GM21515 (cell line): Measurements from ENCODE around the gene PRCD.

ENCODE experiments used
- ATAC-seq: cut with Tn5 transposase; IDR thresholded peaks from one replicate; pipeline ENCODE4 v1.9.1; 2021; ENCODE audit not compliant: unreplicated experiment

The PRCD gene

GRCh38 chr17:76538281-76538931, 1.4 kb upstream of the PRCD start:
- no peak for ATAC-seq

GRCh38 chr17:76538941-76539570, 788 bp upstream of the PRCD start:
- no peak for ATAC-seq

DNA sequence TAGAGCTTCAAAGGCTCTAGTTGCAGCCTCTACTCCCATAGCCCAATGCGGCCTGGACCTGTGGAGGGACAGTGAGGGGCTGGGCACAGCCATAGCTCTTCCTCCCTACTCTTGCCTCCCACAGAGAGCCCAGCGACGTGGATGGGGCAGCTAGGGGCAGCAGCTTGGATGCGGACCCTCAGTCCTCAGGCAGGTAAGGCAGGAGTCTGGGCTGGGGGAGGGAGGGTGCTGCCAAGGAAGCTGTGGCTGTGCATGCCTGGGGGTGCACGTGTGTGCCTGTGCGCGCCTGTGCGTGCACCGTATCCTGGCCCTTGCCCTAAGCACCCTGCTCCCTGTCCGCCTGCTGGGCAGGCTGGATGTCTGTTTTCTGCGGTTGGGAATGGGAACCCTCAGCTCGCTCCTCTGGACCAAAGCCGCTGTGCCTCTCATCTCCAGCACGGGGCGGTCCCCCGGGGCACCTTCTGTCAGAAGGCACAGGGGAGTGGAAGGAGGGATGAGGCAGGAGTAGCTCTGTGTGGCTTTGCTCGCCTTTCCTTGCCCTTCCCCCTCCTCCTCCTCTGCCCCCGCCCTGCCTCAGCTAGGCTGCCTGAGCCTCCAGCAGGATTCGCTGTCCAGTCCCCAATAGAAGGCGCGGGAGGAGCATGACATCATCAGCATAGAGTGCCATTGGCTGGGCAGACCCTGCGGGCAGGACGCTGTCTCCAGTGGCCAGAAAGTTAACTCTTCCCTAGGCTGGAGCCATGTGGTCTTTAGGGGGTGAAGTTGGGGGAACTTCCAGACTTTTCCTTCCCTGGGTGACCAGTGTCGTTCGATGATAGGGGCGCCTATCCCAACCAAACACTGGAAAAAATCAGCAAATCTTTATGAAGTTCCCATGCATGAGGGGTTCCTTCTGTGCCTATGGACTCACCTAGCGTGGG, 797 bp downstream of the PRCD start:
- no peak for ATAC-seq

- ATAC-seq: no peak
These were observed 2.1 kb downstream of the PRCD start for GRCh38 chr17:76541739-76542454.

GRCh38 chr17:76542566-76542971, 2.7 kb downstream of the PRCD start:
- no peak for ATAC-seq

GRCh38 chr17:76542984-76543383, 3.1 kb downstream of the PRCD start:
- ATAC-seq: no peak

- no peak for ATAC-seq
These were observed 3.6 kb downstream of the PRCD start for GRCh38 chr17:76543482-76543825.

DNA sequence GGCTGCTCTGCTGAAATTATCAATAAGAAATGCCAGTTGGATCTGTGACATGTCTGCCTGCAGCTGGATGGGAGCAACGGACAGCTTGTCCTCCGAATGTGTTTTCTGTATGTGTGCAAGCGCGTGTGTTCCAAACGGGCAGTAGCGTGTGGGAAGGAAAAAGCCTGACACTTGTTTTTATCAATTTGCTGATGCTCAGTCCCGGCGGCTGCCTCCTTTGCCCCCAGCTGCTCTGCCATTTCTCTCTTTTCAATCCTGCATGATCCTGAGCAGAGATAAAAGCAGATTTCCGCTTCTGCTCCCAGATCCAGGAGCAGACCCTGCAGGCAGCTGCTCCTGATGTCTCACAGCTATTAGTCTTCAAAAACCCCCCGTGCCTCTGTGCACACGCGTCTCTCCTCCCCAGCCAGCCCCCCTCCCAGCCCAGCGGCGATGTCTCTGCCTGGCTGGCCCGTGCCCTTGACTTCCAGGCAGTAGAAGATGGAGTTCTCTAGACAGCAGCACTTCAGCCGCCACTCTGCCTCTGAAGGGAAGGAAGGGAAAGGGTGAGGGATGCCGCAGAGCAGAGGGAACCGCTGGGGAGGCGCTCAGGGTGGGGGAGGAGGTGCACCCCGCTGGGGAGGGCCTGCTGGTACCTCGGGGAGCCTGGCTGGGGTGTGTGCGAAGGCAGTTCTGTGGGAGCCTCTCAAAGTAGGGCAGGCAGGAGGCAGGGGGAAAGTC, 4.1 kb downstream of the PRCD start:
- ATAC-seq: no peak

GRCh38 chr17:76544546-76545365, 4.9 kb downstream of the PRCD start:
- ATAC-seq: no peak

DNA sequence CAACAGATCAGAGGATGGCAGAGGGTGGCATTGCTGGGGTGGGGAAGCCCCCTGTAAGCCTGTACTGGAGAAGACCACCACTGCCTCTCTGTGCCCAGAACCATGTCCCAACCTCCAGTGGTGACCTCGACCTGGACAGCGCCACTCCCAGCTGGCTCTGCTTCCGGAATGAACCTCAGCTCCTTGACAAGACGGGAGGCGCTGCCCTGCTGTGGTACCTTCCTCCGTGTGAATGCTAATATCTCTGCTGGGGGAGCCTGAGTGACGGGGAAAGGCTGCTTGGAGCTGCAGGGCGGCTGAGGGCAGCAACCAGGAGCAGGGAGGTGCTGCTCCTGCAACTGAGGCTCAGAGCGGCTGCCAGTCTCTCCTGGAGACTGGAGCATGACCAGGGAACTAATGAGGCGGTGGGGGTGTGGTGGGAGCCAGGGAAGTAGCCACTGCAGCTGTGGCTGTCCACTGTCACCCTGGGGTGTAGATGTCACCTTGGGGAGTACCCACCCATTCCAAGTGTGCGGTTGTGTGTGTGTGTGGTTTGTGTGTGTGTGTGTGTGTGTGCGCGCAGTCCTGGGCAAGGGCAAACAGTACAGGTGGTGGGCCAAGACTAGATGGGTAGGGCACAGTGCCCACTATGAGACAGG, 6.2 kb downstream of the PRCD start:
- no peak for ATAC-seq

DNA sequence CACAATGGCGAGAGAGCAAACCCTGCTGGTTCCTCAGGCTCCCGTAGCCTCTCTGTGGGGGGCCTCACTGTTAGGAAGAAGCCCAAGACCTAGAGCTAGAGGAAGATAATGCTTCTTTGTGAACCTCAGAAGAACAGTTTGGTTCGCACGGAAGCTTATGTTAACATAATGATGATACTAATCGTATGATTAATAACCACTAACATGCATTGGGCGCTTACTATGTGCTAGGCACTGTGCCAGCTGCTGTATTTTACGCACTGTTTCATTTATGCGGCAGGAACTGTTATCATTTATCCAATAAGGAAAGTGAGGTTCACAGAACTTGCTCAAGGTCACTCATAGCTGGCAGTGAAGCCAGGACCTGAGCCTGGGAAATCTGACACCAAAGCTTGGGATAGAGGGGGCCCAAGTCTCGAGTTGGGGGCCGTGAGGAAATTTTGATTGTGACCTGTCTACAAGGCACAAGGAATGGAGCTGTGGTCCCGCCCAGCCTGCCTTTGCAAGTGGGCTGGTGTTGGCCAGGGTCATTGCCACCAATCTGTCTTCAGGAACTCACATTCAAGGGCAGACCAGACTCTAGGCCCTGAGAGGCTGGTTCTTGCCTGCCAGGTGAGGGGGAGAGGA, 6.8 kb downstream of the PRCD start:
- ATAC-seq: no peak

- ATAC-seq: no peak
These were observed 7.4 kb downstream of the PRCD start for GRCh38 chr17:76547183-76547641.

- no peak for ATAC-seq
These were observed 7.9 kb downstream of the PRCD start for GRCh38 chr17:76547642-76548202.

DNA sequence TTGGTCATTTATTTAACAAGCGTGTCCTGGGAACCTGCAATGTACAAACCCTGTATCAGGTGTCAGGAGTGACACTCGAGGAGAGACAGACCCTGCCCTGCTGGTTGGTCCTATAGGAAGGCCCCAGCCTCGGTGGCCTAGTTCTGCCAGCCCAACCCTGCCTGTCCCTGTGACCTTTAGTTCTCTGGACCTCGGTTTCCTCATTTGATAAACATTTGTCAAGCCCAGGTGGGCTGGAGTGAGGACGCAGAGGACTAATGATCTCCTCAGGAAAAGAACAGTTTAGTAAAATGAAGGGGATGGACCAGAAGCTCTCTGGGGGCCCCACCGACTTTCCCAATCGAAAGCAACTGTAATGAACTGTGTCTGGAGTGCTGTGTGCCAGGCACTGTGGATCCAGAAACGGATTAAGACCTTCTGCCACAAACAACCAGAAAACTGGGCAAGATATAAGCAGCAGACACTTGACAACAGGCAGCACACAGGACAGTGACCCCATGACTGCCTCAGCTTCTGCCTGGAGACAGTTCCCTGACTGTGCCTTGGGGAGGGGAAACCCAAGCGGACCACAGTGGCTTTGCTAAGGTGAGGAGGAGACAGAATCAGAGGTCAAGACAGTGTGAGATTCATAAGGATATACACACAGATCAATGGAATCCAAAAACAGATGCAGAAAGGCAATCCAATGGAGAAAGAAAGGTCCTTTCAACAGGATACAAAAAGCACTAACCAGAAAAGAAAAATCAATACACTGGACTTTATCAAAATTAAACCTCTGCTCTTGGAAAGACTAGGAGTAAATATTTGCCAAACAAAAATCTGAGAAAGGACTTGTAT, 8.8 kb downstream of the PRCD start:
- ATAC-seq: no peak

DNA sequence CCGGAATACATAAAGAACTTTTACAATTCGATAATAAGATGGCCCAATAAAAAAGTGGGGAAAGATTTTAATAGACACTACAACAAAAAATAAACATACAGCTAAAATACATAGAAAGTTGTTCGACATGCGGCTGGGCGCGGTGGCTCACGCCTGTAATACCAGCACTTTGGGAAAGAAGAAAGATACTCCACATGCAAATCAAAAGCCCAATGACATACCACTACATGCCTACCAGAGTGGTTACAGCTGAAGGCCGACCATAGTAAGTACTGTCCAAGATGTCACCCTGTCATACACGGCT, 9.3 kb downstream of the PRCD start:
- no peak for ATAC-seq

GRCh38 chr17:76549539-76549938, 9.7 kb downstream of the PRCD start:
- no peak for ATAC-seq

DNA sequence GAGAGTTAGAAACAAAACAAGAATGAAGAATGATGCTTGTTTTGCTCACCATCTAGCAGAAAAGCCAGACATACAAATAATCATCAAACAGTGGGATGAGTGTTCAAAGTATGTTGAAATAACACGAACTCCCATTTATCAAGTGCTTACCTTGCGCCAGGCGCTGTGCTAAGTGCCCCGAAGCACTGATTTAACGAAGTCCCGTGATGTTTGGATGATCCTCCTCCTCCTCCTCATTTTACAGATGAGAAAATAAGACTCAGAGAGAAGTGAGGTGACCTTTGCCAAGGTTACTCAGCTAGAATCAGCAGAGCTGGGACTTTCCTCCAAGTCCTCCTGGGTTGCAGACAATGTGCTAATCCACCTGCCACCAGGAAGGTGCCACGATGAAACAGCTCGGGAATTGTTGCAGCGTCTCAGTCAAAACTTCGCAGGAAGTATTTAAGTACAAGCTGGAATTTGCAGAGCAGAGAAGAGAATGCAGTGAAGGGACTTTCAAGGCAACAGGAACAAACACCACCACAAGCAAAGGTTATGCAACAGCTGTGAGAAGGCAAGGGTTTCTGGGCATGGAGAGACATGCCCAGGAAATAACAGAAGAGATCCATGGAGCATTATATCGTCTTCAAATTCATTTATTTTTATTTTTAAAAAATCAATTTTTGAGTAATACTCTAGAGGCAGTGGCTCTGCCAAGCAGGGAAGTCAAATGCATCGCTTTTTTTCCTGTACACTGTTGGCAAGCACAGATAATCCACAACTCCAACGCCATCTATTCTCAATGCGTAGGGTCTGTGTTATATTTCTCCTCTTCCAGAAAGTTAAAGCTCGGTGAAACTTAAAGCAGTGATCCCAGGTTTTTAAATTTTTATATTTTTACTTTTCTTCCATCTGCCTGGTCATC, 11.1 kb downstream of the PRCD start:
- no peak for ATAC-seq
